UCSD-AML1 (cell line): ENCODE measurements around the gene ABHD2.
"Not testable (repeated sequence)": the region's sequence is repeated elsewhere in the genome, so short reads cannot be mapped to it uniquely, and the experiment has no call there.

Experiments
- DNase-seq: peaks from one replicate; lab custom pipeline; 2025; ENCODE audit not compliant: unreplicated experiment; lab: John Stamatoyannopoulos, UW

Gene ABHD2, protein sequence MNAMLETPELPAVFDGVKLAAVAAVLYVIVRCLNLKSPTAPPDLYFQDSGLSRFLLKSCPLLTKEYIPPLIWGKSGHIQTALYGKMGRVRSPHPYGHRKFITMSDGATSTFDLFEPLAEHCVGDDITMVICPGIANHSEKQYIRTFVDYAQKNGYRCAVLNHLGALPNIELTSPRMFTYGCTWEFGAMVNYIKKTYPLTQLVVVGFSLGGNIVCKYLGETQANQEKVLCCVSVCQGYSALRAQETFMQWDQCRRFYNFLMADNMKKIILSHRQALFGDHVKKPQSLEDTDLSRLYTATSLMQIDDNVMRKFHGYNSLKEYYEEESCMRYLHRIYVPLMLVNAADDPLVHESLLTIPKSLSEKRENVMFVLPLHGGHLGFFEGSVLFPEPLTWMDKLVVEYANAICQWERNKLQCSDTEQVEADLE

GRCh38 chr15:89087830-89088604, at the start of gene ABHD2:
Gene ABHD2, plus strand, starts transcription at chr15:89088456. Its CDS starts 27,872 bp downstream, at chr15:89116328.
- DNase-seq: peak; percentile 100

- DNase-seq: no peak
Observed at GRCh38 chr15:89039142-89039541, 49.1 kb upstream of the ABHD2 start.

DNA sequence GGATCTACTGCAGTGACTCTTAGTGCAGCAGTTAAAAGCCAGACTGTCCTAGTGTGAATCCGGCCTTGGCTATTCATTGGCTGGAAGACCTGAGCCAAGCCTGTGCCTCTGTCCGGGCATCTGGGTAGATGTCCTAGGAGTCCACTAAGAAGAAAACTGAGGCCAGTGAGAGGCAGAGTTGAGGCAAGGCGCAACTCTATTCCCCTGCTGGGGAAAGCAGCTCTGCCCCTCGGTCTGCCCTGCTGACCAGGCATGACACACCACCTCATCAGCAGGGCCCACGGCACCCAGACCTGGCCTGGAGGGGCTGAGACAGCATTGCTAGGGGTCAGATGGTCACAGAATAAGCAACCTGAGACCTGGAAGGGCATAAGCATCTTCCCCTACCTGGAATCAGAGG, 46.7 kb upstream of the ABHD2 start:
- DNase-seq: no peak

DNA sequence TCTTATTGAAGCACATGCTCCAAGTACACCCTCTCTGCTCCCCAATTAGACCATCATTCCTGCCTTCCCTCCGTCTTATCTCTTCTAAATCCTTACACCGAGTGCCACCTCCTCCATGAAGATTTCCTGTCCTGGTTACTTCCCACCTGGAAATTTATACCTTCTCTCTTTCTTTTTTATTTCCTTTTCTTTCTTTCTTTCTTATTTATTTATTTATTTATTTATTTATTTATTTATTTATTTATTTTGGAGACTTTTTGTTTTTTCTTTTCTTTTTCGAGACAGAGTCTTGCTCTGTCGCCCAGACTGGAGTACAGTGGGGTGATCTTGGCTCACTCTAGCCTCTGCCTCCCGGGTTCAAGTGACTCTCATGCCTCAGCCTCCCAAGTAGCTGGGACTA, 45.9 kb upstream of the ABHD2 start:
- DNase-seq: no peak

DNA sequence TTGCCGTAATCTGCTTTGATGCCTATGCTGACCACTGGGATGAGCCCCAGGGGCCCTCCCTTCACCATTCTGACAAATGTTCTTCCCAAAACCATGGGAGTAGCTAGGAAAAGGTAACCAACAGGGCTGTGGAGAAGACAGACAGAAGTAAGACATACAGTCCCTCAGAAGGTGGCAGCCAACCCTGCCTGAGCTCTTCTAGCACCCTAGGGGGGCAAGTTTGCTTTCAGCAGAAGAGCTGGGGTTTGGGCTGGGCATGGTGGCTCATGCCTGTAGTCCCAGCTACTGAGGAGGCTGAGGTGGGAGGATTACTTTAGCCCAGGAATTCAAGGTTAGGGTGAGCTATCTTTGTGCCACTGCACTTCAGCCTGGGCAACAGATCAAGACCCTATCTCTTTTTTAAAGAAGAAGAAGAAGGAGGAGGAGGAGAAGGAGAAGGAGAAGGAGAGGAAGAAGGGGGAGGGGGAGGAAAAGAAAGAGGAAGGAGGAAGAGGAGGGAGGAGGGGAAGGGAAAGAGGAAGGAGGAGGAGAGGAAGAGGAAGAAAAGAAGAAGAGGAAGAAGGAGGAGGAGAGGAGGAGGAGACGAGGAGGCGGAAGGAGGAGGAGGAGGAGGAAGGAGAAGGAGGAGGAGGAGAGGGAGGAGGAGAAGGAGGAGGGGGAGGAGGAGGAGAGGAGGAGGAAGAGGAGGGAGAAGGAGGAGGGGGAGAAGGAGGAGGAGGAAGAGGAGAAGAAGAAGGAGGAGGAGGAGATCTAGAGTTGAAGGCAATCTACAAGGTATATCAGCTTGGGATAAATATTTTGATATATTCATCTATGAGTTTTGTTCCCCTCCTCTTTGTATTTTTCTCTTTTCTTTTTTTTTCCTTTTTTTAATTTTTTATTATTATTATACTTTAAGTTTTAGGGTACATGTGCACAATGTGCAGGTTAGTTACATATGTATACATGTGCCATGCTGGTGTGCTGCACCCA, 44.9 kb upstream of the ABHD2 start:
- no peak for DNase-seq

DNA sequence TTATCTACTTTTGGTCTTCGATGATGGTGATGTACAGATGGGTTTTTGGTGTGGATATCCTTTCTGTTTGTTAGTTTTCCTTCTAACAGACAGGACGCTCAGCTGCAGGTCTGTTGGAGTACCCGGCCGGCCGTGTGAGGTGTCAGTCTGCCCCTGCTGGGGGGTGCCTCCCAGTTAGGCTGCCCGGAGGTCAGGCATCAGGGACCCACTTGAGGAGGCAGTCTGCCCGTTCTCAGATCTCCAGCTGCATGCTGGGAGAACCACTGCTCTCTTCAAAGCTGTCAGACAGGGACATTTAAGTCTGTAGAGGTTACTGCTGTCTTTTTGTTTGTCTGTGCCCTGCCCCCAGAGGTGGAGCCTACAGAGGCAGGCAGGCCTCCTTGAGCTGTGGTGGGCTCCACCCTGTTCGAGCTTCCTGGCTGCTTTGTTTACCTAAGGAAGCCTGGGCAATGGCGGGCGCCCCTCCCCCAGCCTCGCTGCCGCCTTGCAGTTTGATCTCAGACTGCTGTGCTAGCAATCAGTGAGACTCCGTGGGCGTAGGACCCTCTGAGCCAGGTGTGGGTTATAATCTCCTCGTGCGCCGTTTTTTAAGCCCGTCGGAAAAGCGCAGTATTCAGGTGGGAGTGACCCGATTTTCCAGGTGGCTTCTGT, 39.1 kb upstream of the ABHD2 start:
- DNase-seq: not testable (repeated sequence)

GRCh38 chr15:89051875-89052274, 36.4 kb upstream of the ABHD2 start:
- no peak for DNase-seq

DNA sequence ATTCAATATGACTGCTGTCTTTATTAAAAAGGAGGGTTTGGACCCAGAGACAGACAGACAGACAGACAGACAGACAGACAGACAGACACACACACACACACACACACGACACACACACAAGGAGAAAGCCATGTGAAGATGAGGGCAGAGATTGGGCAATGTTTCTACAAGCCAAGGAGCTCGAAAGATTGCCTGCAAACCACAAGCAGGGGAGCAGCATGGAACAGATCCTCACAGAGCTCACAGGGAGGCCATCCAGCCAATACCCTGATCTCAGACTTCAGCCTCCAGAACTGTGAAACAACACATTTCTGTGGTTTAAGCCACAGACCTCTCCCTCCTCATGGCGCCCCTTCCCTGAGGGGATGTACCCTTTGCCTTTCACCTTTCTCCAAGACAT, 35.8 kb upstream of the ABHD2 start:
- no peak for DNase-seq

- DNase-seq: no peak
Observed at GRCh38 chr15:89054873-89055272, 33.4 kb upstream of the ABHD2 start.

DNA sequence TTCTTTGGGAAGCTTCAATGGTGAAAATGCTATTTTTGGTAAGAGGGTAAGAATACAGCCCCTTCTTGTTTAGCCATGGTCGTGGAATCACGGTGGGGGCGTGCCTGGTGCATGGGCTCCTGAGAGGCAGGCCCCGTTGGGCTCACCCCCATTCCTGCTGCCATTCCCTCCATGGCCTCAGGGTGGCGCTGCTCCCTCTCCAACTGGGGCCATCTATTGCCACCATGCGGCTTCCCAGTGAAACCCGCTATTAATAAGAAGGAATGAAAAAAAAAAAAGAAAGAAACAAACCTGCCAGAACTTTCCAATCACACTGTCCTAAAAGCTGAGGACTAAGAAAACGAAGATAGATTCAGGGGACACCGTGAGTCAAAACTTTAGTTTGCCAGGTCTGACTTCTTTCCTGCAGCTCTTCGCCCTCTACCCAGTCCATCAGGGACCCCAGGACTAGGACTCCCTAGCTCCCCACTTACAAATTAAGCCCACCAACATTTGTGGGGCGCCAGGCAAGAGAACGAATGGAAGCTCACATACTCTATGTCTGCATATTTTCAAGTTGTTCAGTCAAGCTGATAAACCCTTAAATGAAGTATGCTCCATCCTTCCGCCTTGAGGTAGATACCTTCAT, 30.6 kb upstream of the ABHD2 start:
- peak; percentile 87 for DNase-seq

GRCh38 chr15:89058376-89058775, 29.9 kb upstream of the ABHD2 start:
- no peak for DNase-seq

DNA sequence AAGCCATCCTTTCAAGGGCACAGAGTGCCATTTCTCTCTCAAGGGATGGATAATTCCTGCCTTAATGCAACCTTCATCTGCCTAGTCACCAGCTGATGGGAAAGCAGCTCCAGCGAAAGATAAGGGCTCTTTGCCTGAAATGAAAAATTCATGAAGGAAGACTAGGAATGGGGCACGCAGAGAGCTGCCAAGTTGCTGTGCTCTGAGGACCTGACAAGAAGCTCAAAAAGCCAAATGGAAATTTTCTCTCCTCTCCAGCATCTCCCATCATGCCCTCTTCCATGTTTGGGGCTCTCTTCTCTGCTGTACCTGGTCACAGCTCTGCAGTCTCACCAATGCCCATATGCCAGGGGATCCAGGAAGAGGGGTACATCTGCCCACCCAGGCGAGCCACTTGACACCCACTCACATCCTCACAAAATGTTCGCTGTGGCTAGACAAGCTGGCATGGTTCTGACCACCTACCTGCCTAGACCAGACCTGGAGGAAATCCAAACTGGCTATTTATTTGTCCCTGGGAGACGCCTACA, 29.3 kb upstream of the ABHD2 start:
- no peak for DNase-seq

GRCh38 chr15:89066280-89066679, 22.0 kb upstream of the ABHD2 start:
- DNase-seq: no peak

- no peak for DNase-seq
Observed at GRCh38 chr15:89067751-89068150, 20.5 kb upstream of the ABHD2 start.

DNA sequence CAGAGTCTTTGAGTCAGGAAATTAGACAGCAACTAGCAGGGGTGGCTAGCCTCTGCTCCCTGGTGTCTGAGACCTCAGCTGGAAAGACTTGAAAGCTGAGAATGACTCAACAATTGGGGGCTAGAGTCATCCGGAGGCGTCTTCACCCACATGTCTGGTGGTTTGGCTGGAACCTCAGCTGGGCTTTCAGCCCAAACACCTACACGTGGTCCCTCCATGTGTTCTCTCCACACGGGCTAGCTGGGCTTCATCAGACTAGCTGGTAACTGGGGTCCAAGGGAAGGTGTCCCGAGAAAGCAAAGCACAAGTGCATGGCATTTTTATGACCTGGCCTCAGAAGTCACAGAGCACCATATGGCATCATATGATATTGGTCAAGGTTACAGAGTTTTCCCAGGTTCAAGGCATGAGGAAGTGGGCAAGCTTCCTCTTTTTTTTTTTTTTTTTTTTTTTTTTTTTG, 19.9 kb upstream of the ABHD2 start:
- peak; percentile 72 for DNase-seq

DNA sequence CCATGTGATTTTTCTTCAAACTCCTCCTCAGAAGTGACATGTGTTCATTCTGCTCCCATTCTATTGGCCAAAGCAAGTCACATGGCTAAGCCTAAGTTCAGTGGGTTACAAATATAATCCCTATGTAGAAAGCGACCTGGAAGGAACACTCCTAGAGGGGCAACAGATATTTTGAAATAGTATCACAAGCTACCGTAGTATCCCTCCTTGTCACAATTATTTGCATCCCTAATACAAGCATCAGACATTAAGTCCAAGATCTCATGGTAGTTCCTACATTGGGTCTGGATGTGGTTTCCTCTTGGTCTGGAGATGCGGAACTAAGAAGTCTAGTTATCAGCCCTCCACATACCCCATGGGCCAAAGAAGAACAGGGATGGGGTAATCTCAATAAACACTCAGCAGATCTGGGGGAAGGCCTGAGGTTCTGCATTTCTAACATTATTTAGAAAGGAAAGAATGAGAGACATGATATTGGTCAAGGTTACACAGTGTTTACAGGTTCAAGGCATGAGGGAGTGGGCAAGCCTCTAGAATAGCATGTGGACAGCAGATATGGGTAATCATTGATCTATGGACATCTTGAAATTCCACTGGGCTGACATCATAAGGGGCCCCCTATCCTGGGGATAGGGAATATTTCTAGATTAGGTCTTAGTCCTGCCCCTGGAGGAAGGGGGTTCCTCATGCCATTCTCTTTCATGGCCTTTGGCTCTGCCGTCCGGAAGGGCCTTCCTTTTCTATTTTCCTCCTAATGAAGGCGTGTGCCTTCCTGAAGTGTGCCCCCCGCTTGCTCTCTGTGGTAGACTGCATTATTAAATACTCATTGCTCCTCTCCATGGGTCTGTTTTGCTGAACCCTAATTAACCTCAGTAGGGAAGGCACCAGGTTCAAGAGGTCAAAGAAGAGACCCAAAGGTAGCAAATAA, 17.8 kb upstream of the ABHD2 start:
- DNase-seq: no peak

DNA sequence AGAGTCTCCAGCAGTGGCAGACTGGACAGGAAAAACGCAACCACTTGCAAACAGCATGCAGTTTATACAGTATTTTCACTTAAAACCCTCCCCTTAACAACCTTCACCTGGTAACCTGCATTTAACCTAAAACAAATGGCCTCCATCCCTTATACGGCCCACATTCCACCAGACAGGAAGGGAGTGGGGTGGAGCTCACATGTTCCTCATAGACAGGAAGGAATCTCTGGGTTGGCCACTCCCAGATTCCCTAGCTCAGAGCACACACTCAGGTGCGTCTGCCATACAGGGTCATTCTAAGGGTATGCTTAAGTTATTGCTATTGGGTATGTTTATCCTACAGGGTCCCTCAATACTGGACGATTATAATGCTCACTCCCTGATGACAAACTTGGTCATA, 16.8 kb upstream of the ABHD2 start:
- DNase-seq: no peak

GRCh38 chr15:89072277-89072869, 15.9 kb upstream of the ABHD2 start:
- DNase-seq: no peak
